NOMO-1 treated with dmso at 0.1 percent for 144 hours (cell line): Measurements from ENCODE around the gene BLVRA.
"Not testable (repeated sequence)": the region's sequence is repeated elsewhere in the genome, so short reads cannot be mapped to it uniquely, and the experiment has no call there.

Experiments used
- DNase-seq: peaks from one replicate; lab custom pipeline; 2025; ENCODE audit not compliant: unreplicated experiment; lab: John Stamatoyannopoulos, UW

BLVRA gene

GRCh38 chr7:43768887-43769272 is 10.4 kb downstream of the BLVRA start:
- DNase-seq, result no peak

GRCh38 chr7:43769281-43769680 is 10.8 kb downstream of the BLVRA start:
- DNase-seq, result no peak

- DNase-seq, result no peak
Observed at GRCh38 chr7:43769791-43770465, 11.4 kb downstream of the BLVRA start.

GRCh38 chr7:43771128-43771527 is 12.6 kb downstream of the BLVRA start:
- DNase-seq, result no peak

GRCh38 chr7:43771573-43771972 is 13.1 kb downstream of the BLVRA start:
- DNase-seq, result no peak

GRCh38 chr7:43773268-43773667 is 14.8 kb downstream of the BLVRA start:
- not testable (repeated sequence) for DNase-seq

GRCh38 chr7:43775255-43775654 is 16.8 kb downstream of the BLVRA start:
- not testable (repeated sequence) for DNase-seq

GRCh38 chr7:43778293-43779044 is 20.0 kb downstream of the BLVRA start:
- not testable (repeated sequence) for DNase-seq

- no peak for DNase-seq
Observed at GRCh38 chr7:43779045-43779812, 20.7 kb downstream of the BLVRA start.

- DNase-seq, result peak; percentile 50
Observed at GRCh38 chr7:43781726-43782607, 23.5 kb downstream of the BLVRA start.

- no peak for DNase-seq
Observed at GRCh38 chr7:43782768-43783555, 24.5 kb downstream of the BLVRA start.

- no peak for DNase-seq
Observed at GRCh38 chr7:43784030-43784584, 25.6 kb downstream of the BLVRA start.

GRCh38 chr7:43784585-43785087 is 26.2 kb downstream of the BLVRA start:
- DNase-seq, result not testable (repeated sequence)

- no peak for DNase-seq
Observed at GRCh38 chr7:43785420-43785819, 26.9 kb downstream of the BLVRA start.

- no peak for DNase-seq
Observed at GRCh38 chr7:43787771-43788170, 29.3 kb downstream of the BLVRA start.

- no peak for DNase-seq
Observed at GRCh38 chr7:43790006-43790405, 31.5 kb downstream of the BLVRA start.

- DNase-seq, result no peak
Observed at GRCh38 chr7:43790834-43791233, 32.4 kb downstream of the BLVRA start.

- DNase-seq, result peak; percentile 44
Observed at GRCh38 chr7:43791665-43792064, 33.2 kb downstream of the BLVRA start.

- DNase-seq, result no peak
Observed at GRCh38 chr7:43792471-43793150, 34.1 kb downstream of the BLVRA start.
